K562 (cell line): ENCODE measurements around the gene PIGT. TPM values are rescaled to one million over a fixed set of nuclear protein-coding genes. Genes with fewer than 3 reads are reported as not detected.

Experiments used
- ATAC-seq: fragments of 200-7000 bp; cut with Tn5 transposase; 3 replicates; pipeline ENCODE4 v1.9.1; 2020; ENCODE audit warnings: moderate library complexity
- BruUV-seq: library from RNA; stranded (reverse); fragments of 400-500 nt; replicated peaks from 2 replicates; lab custom pipeline; 2021; lab: Mats Ljungman, UMichigan
- CTCF ChIA-PET: fragments of 300-600 bp; formaldehyde crosslinking; extraction: SDS; loops from one replicate; lab custom pipeline; 2021; ENCODE audit warnings: low intra/inter-chr PET ratio; lab: Yijun Ruan, JAX
- POLR2A ChIA-PET: fragments of 300-600, 350-650 bp; sonication (Branson Sonifier 250); formaldehyde crosslinking; extraction: SDS; loops from one replicate; lab custom pipeline; 2021; ENCODE audit warnings: antibody characterized with exemption, inconsistent platforms; lab: Yijun Ruan, JAX
- DNase-seq, 4 experiments: peaks; one replicate each; pipeline versions ENCODE4 v3.0.0 to v3.0.0-alpha.2; 2011 to 2018; ENCODE audit warnings: low spot score in 3 of 4, mixed read lengths in 3 of 4; ENCODE audit errors: extremely low read depth in 1 of 4
- FAIRE-seq: peaks from 2 replicates; lab custom pipeline; 2011; peaks lifted over from hg19 to GRCh38; lab: Jason Lieb, UNC
- H2AFZ ChIP-seq: 2 replicates; pipeline ENCODE4 v1.6.0; 2011; ENCODE audit warnings: low read depth, low read length, control low read depth, inconsistent platforms
- H3K27ac ChIP-seq: fragments of 200-600 bp; 3 replicates; pipeline ENCODE4 v1.8.0; 2011; ENCODE audit warnings: low read depth, mild to moderate bottlenecking, control low read depth, inconsistent platforms, low read length, moderate library complexity, mixed read lengths; ENCODE audit errors: extremely low read depth
- H3K27me3 ChIP-seq, 2 experiments: fragments of 300-600 bp in 1 of 2; 2 replicates in 1 of 2; 3 replicates in 1 of 2; pipeline versions ENCODE4 v1.6.0 to v1.8.0; 2011; ENCODE audit warnings: inconsistent platforms in 2 of 2, low read length in 2 of 2, mild to moderate bottlenecking in 1 of 2, mixed read lengths in 1 of 2, moderate library complexity in 1 of 2; ENCODE audit not compliant: control insufficient read depth in 2 of 2, insufficient read depth in 2 of 2
- H3K36me3 ChIP-seq: fragments of 300-600 bp; 3 replicates; pipeline ENCODE4 v1.8.0; 2011; ENCODE audit warnings: mild to moderate bottlenecking, low read length, inconsistent platforms; ENCODE audit not compliant: control insufficient read depth, insufficient read depth
- H3K4me1 ChIP-seq, 2 experiments: fragments of 200-600 bp in 1 of 2; replicated peaks in 1 of 2; 2 replicates in 1 of 2; 3 replicates in 1 of 2; pipeline versions ENCODE4 v1.5.1 to v1.8.0; 2011; ENCODE audit warnings: inconsistent platforms in 2 of 2, low read length in 2 of 2, mild to moderate bottlenecking in 1 of 2, mixed read lengths in 1 of 2, moderate library complexity in 1 of 2; ENCODE audit not compliant: control insufficient read depth in 2 of 2, insufficient read depth in 2 of 2
- H3K4me2 ChIP-seq: 2 replicates; pipeline ENCODE4 v1.6.1; 2011; ENCODE audit warnings: low read length, control low read depth, inconsistent platforms, mixed read lengths; ENCODE audit not compliant: insufficient read depth
- H3K4me3 ChIP-seq: fragments of 200-600 bp; sonication (generic), shearing (Covaris generic); 2 replicates; pipeline ENCODE4 v1.5.1; 2016; ENCODE audit warnings: control low read depth, inconsistent platforms
- H3K79me2 ChIP-seq: fragments of 200-600 bp; 3 replicates; pipeline ENCODE4 v1.8.0; 2011; ENCODE audit warnings: low read length, inconsistent platforms; ENCODE audit not compliant: control insufficient read depth, insufficient read depth
- H3K9ac ChIP-seq, 2 experiments: 2 replicates each; pipeline versions ENCODE4 v1.6.0 to v1.6.1; 2011; ENCODE audit warnings: low read depth in 2 of 2, low read length in 2 of 2, control low read depth in 1 of 2, inconsistent platforms in 1 of 2, mild to moderate bottlenecking in 1 of 2, mixed read lengths in 1 of 2; ENCODE audit not compliant: insufficient read depth in 1 of 2
- H3K9me1 ChIP-seq: one replicate; pipeline ENCODE4 v1.6.0; 2011; ENCODE audit warnings: inconsistent platforms, mild to moderate bottlenecking, low read length, moderate library complexity; ENCODE audit not compliant: control insufficient read depth, insufficient read depth
- H3K9me3 ChIP-seq: replicated peaks from 2 replicates; pipeline ENCODE4 v1.5.1; 2011; ENCODE audit warnings: low read depth, low read length, inconsistent platforms; ENCODE audit not compliant: control insufficient read depth, insufficient read depth
- H4K20me1 ChIP-seq: replicated peaks from 2 replicates; pipeline ENCODE4 v1.6.1; 2011; ENCODE audit warnings: low read length, inconsistent platforms, mixed read lengths; ENCODE audit not compliant: control insufficient read depth, insufficient read depth
- CBFB ChIP-seq: sonication (generic); formaldehyde crosslinking; IDR thresholded peaks from 2 replicates; pipeline ENCODE4 v1.4.0; 2020; ENCODE audit warnings: mild to moderate bottlenecking, missing genetic modification reagents
- CTCF ChIP-seq, 3 experiments: IDR thresholded peaks in 2 of 3; conservative IDR thresholded peaks in 1 of 3; 2 replicates each; pipeline ENCODE4 v1.5.1; 2011 to 2012; ENCODE audit warnings: low read length in 3 of 3, mild to moderate bottlenecking in 3 of 3, control low read depth in 2 of 3, improper control_type of control experiment in 1 of 3, inconsistent platforms in 1 of 3, low read depth in 1 of 3, mixed read lengths in 1 of 3, moderate library complexity in 1 of 3; ENCODE audit not compliant: insufficient read depth in 2 of 3
- E2F8 ChIP-seq: fragments of 450-650 bp; IDR thresholded peaks from 2 replicates; pipeline ENCODE4 v1.7.1; 2018; ENCODE audit warnings: mild to moderate bottlenecking, low read depth; ENCODE audit not compliant: partially characterized antibody
- ELK3 ChIP-seq: fragments of 450-650 bp; formaldehyde crosslinking; IDR thresholded peaks from 2 replicates; pipeline ENCODE4 v1.4.0; 2020; ENCODE audit warnings: mild to moderate bottlenecking
- MLX ChIP-seq, 2 experiments: fragments of 450-650 bp in 1 of 2; sonication (generic) in 1 of 2; formaldehyde crosslinking; conservative IDR thresholded peaks; 2 replicates each; pipeline versions ENCODE4 v1.4.0 to v1.8.1; 2020 to 2022; ENCODE audit warnings: mild to moderate bottlenecking in 1 of 2, missing genetic modification reagents in 1 of 2
- POLR2H ChIP-seq: IDR thresholded peaks from 2 replicates; pipeline ENCODE4 v1.6.1; 2016; ENCODE audit warnings: missing genetic modification characterization, low read depth, mild to moderate bottlenecking, control low read depth, missing compliant biosample characterization, moderate library complexity
- ZBED1 ChIP-seq: IDR thresholded peaks from 2 replicates; pipeline ENCODE4 v1.6.1; 2014
- ZNF436 ChIP-seq: fragments of 250-450, 450-650 bp; sonication (Bioruptor Pico); formaldehyde crosslinking; IDR thresholded peaks from 2 replicates; pipeline ENCODE4 v1.7.0; 2020; ENCODE audit warnings: mild to moderate bottlenecking
- WGBS: fragments of 100-300 bp; shearing (Covaris generic); methylation state at CpG from one replicate; pipeline ENCODE4 v1.1.6; 2016; ENCODE audit warnings: low coverage, mixed read lengths; ENCODE audit not compliant: insufficient coverage; ENCODE audit errors: missing lambda C conversion rate; 5-methylcytosine and 5-hydroxymethylcytosine counted together
- in situ Hi-C: fragments of 300-500 bp; cut with MboI; formaldehyde crosslinking; loops from 4 replicates; pipeline ENCODE4 v1.15.0; 2018; ENCODE audit warnings: inconsistent platforms, mixed read lengths
- intact Hi-C: fragments of 100-400 bp; cut with micrococcal nuclease; formaldehyde crosslinking; loops from 2 replicates; pipeline ENCODE4 v1.14.2; 2022
- polyA plus RNA-seq, 8 experiments: library from polyadenylated mRNA; depleted of rRNA in 4 of 8; stranded (reverse) in 5 of 8; unstranded in 3 of 8; fragments of >200 nt; fragmentation: Nextera tagmentation in 2 of 8; fragmentation: Illumina TruSeq in 1 of 8; extraction: Ambion mirVana in 2 of 8; extraction: Trizol in 1 of 8; gene quantifications; 2 replicates each; pipeline versions ENCODE4 v1.2.1 to v1.2.3, GENCODE V29; 2011 to 2014; ENCODE audit warnings: inconsistent platforms in 1 of 8, missing spikeins in 1 of 8
- total RNA-seq, 7 experiments: library from RNA; depleted of rRNA in 6 of 7; stranded (reverse); fragments of >200 nt in 6 of 7; fragmentation: Illumina TruSeq in 2 of 7; extraction: Trizol in 2 of 7; gene quantifications; 2 replicates each; pipeline versions ENCODE4 v1.2.1 to v1.2.3, GENCODE V29; 2011 to 2021; ENCODE audit warnings: low replicate concordance in 1 of 7

The PIGT gene
- total and polyA plus RNA-seq, 9 of the 15 experiments (the other 6 are each of a cell fraction or from before 2014, with no cell fraction given), result 14.6 to 108 (median 46.9) TPM

GRCh38 chr20:45459606-45460005, 43.7 kb downstream of the PIGT start (continued):
- TF ChIP-seq CTCF (IDR thresholded peaks at IDR 0.05 in 2 of 3, conservative IDR thresholded peaks at IDR 0.05 in 1 of 3; ENCODE audit: insufficient read depth in 2 of 3, low read depth in 1 of 3, low read length in 3 of 3), result peak; percentile 25 to 35 (median 27); a peak in 3 of 6 replicates

- Histone ChIP-seq H3K27me3 (peaks cover 6% of the 10 kb centered on the region in 2 experiments), H3K4me2 (no peak overlapping the region), H4K20me1 (no peaks in the 10 kb centered on the region), H3K79me2 (no peaks in the 10 kb centered on the region), H3K27ac (no peak overlapping the region), H3K9me1 (peaks cover 2% of the 10 kb centered on the region), H3K4me3 (no peak overlapping the region), H3K9me3 (no peaks in the 10 kb centered on the region), H3K36me3 (no peaks in the 10 kb centered on the region), H2AFZ (no peak overlapping the region), H3K9ac (no peak overlapping the region), H3K4me1 (no peaks in the 10 kb centered on the region)
- ATAC-seq (no peak), DNase-seq (no peak), FAIRE-seq (no peak)
- CTCF ChIA-PET, result no interaction called here
- WGBS, result 0% methylated on average over 1 of the region's 1 CpG
- BruUV-seq, result no TSS peak
- POLR2A ChIA-PET, result interaction anchor here (0.6 to 1.0 kb wide), 2 partner anchors 25 to 103 kb away, joined by 3 read pairs; no protein-coding TSS in a partner anchor
- intact Hi-C loops, result no loop called here
- no peak for TF ChIP-seq ZBED1
- TF ChIP-seq ZNF436 (CRISPR knock-in tag), result no peak
- TF ChIP-seq E2F8, result no peak
- no peak for TF ChIP-seq POLR2H
- no peak for TF ChIP-seq CBFB (CRISPR knock-in tag)
- TF ChIP-seq ELK3 (CRISPR knock-in tag), result no peak
- TF ChIP-seq MLX (CRISPR knock-in tag; conservative IDR thresholded peaks at IDR 0.05), result no peak
- in situ Hi-C loops, result no loop called here
These were observed 45.3 kb downstream of the PIGT start for GRCh38 chr20:45461225-45461624.
